ENCODE measurements around the gene FAM32A.
"Not testable (repeated sequence)": the region's sequence is repeated elsewhere in the genome, so short reads cannot be mapped to it uniquely, and the experiment has no call there.

The FAM32A gene

GRCh38 chr19:16161840-16162239 is 23.4 kb upstream of the FAM32A start:
- DNase-seq (ENCODE audit: extremely low read depth in 1 of 2, low read depth in 1 of 2) = no peak

- no peak for DNase-seq (ENCODE audit: extremely low read depth in 1 of 2, low read depth in 1 of 2)
Measured at GRCh38 chr19:16164222-16164890, 20.9 kb upstream of the FAM32A start.

GRCh38 chr19:16166417-16166816 is 18.8 kb upstream of the FAM32A start:
- DNase-seq (ENCODE audit: extremely low read depth in 1 of 2, low read depth in 1 of 2) = no peak

- no peak for DNase-seq (ENCODE audit: extremely low read depth in 1 of 2, low read depth in 1 of 2)
Measured at GRCh38 chr19:16167055-16167454, 18.2 kb upstream of the FAM32A start.

GRCh38 chr19:16168465-16169081 is 16.6 kb upstream of the FAM32A start:
- DNase-seq (ENCODE audit: extremely low read depth in 1 of 2, low read depth in 1 of 2) = no peak

- no peak for DNase-seq (ENCODE audit: extremely low read depth in 1 of 2, low read depth in 1 of 2)
Measured at GRCh38 chr19:16170134-16170533, 15.1 kb upstream of the FAM32A start.

- DNase-seq (ENCODE audit: extremely low read depth in 1 of 2, low read depth in 1 of 2) = no peak
Measured at GRCh38 chr19:16175954-16176353, 9.3 kb upstream of the FAM32A start.

- not testable (repeated sequence) for DNase-seq (ENCODE audit: extremely low read depth in 1 of 2, low read depth in 1 of 2)
Measured at GRCh38 chr19:16178866-16179265, 6.3 kb upstream of the FAM32A start.

GRCh38 chr19:16180611-16181010 is 4.6 kb upstream of the FAM32A start:
- no peak for DNase-seq (ENCODE audit: extremely low read depth in 1 of 2, low read depth in 1 of 2)

GRCh38 chr19:16184665-16185122 is 516 bp upstream of the FAM32A start:
- DNase-seq (ENCODE audit: extremely low read depth in 1 of 2, low read depth in 1 of 2) = no peak

GRCh38 chr19:16185768-16186123 is 536 bp downstream of the FAM32A start:
- no peak for DNase-seq (ENCODE audit: extremely low read depth in 1 of 2, low read depth in 1 of 2)

GRCh38 chr19:16188521-16188920 is 3.3 kb downstream of the FAM32A start:
- DNase-seq (ENCODE audit: extremely low read depth in 1 of 2, low read depth in 1 of 2) = no peak

- no peak for DNase-seq (ENCODE audit: extremely low read depth in 1 of 2, low read depth in 1 of 2)
Measured at GRCh38 chr19:16190198-16190597, 5.0 kb downstream of the FAM32A start.

GRCh38 chr19:16190736-16191135 is 5.5 kb downstream of the FAM32A start:
- no peak for DNase-seq (ENCODE audit: extremely low read depth in 1 of 2, low read depth in 1 of 2)

- no peak for DNase-seq (ENCODE audit: extremely low read depth in 1 of 2, low read depth in 1 of 2)
Measured at GRCh38 chr19:16191216-16191908, 6.2 kb downstream of the FAM32A start.

- no peak for DNase-seq (ENCODE audit: extremely low read depth in 1 of 2, low read depth in 1 of 2)
Measured at GRCh38 chr19:16193466-16193865, 8.3 kb downstream of the FAM32A start.

- no peak for DNase-seq (ENCODE audit: extremely low read depth in 1 of 2, low read depth in 1 of 2)
Measured at GRCh38 chr19:16197188-16197621, 12.0 kb downstream of the FAM32A start.

- peak; percentile 99 for DNase-seq (ENCODE audit: extremely low read depth in 1 of 2, low read depth in 1 of 2)
Measured at GRCh38 chr19:16197622-16198369, 12.6 kb downstream of the FAM32A start, which contains the start of gene AP1M1. Gene AP1M1, plus strand, starts transcription at chr19:16197911. Its CDS starts 116 bp downstream, at chr19:16198027.

GRCh38 chr19:16198370-16198651 is 13.1 kb downstream of the FAM32A start:
- no peak for DNase-seq (ENCODE audit: extremely low read depth in 1 of 2, low read depth in 1 of 2)

GRCh38 chr19:16199275-16199932 is 14.2 kb downstream of the FAM32A start:
- DNase-seq (ENCODE audit: extremely low read depth in 1 of 2, low read depth in 1 of 2) = no peak

All from stimulated activated CD8-positive, alpha-beta memory T cell treated with anti-CD3 and anti-CD28 coated beads, Interleukin-7, amount 100 ng/mL, for 48 hours (primary cell).